Stimulated activated naive CD8-positive, alpha-beta T cell treated with anti-CD3 and anti-CD28 coated beads, Interleukin-15, amount 100 ng/mL, for 72 hours (primary cell): Measurements from ENCODE around the gene LYSMD1.
"Not testable (repeated sequence)": the region's sequence is repeated elsewhere in the genome, so short reads cannot be mapped to it uniquely, and the experiment has no call there.

ENCODE experiments used
- ATAC-seq: fragments of 150-1000 bp; cut with Tn5 transposase; 2 replicates; pipeline ENCODE4 v1.10.0; 2021; ENCODE audit warnings: mild to moderate bottlenecking, moderate library complexity
- DNase-seq, 2 donors: peaks; one replicate each; pipeline ENCODE4 v3.0.0; 2021 to 2022
- H3K27ac Mint-ChIP-seq, 2 donors: one replicate each; pipeline ENCODE4 v1.8.0; 2022; ENCODE audit warnings: mild to moderate bottlenecking in 2 of 2, mixed read lengths in 2 of 2, moderate library complexity in 2 of 2
- H3K27me3 Mint-ChIP-seq: one replicate; pipeline ENCODE4 v1.8.0; 2022; ENCODE audit warnings: mixed read lengths
- H3K4me1 Mint-ChIP-seq: one replicate; pipeline ENCODE4 v1.8.0; 2022; ENCODE audit warnings: mild to moderate bottlenecking, mixed read lengths
- H3K4me3 Mint-ChIP-seq, 2 donors: one replicate each; pipeline ENCODE4 v1.8.0; 2022; ENCODE audit warnings: mild to moderate bottlenecking in 2 of 2, mixed read lengths in 2 of 2, moderate library complexity in 1 of 2
- H3K9me3 Mint-ChIP-seq, 2 donors: one replicate each; pipeline ENCODE4 v1.8.0; 2022; ENCODE audit warnings: mixed read lengths in 2 of 2

Gene LYSMD1

DNA sequence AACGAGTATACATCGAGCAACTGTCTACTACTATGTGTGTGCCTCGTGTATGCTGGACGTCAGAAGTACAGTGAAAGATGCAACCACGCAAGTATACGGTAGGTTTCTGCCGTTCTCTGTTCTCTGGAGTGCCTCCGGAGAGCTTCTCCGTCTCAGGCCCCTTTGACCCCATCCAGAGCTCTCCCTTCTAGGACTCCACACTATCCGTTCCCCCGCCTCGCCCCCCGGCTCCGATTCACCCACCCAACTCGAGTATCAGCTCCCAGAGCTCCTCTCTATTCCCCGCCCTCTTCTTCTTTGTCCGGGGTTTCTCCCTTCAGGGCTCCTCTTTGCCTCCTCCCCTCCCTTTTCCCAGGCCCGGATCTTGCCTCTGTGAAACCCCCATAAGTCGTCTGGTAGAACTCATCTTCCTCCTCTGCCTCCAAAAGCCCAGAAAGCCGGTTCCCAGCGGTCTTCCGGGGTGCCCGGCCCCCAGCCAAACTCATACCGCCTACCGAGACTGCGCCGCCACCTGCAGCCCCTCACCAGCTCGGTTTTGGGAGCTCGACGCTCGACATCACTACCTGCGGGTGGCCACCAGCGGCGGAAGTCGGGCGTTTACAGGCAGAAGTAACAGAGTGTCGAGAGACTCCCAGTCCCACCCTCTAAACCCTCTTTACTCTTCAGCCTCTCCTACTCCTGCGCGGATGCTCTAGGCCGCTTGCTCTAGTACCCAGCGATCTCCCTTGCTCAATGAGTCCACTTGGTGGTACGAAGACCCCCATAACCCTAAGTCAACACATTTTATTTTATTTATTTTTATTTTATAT is 24.1 kb upstream of the LYSMD1 start, which contains the start of gene VPS72:
Gene VPS72, minus strand, starts transcription at position 561 of the 809 bp plus-strand sequence. Its CDS starts 76 bp downstream, at position 485.
- Mint-ChIP-seq H3K27me3 (no peaks in the 10 kb centered on the region), H3K9me3 (no peaks in the 10 kb centered on the region), H3K4me1 (peaks cover 22% of the 10 kb centered on the region), H3K27ac (peak within 1 kb of the TSS; percentile 99), H3K4me3 (peak within 1 kb of the TSS; percentile 98 to 99)
- DNase-seq (peak; percentile 84 to 88), ATAC-seq (peak; percentile 99)

DNA sequence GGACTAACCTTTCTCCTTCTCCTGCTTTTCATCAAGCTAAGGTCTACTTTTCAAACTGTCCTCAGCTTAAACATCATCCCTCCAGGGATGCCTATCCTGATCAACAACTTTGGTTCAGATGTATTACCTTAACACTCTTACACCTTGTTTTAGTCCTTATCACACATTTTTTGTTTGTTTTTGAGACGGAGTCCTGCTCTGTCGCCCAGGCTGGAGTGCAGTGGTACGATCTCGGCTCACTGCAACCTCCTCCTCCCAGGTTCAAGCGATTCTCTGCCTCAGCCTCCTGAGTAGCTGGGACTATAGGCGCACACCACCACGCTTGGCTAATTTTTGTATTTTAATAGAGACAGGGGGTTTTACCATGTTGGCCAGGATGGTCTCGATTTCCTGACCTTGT is 23.0 kb upstream of the LYSMD1 start:
- not testable (repeated sequence) for ATAC-seq, H3K9me3 Mint-ChIP-seq, H3K27me3 Mint-ChIP-seq, DNase-seq
- Mint-ChIP-seq H3K27ac (peak overlapping the region in 1 of 2 donors; percentile 75), H3K4me1 (peaks cover 22% of the 10 kb centered on the region), H3K4me3 (peak overlapping the region; percentile 98 to 99)

GRCh38 chr1:151187205-151187604 is 21.5 kb upstream of the LYSMD1 start:
- H3K27me3 Mint-ChIP-seq, result no peaks in the 10 kb centered on the region
- peaks cover 22% of the 10 kb centered on the region for H3K4me1 Mint-ChIP-seq
- DNase-seq (no peak), ATAC-seq (no peak)
- no peak overlapping the region for H3K27ac Mint-ChIP-seq
- no peaks in the 10 kb centered on the region for H3K9me3 Mint-ChIP-seq
- H3K4me3 Mint-ChIP-seq, result no peak overlapping the region

- H3K4me1 Mint-ChIP-seq, result peaks cover 16% of the 10 kb centered on the region
- no peak for DNase-seq
- H3K9me3 Mint-ChIP-seq, result no peaks in the 10 kb centered on the region
- no peak overlapping the region for H3K4me3 Mint-ChIP-seq
- H3K27me3 Mint-ChIP-seq, result no peaks in the 10 kb centered on the region
- H3K27ac Mint-ChIP-seq, result no peak overlapping the region
- no peak for ATAC-seq
Observed at GRCh38 chr1:151184211-151184610, 18.5 kb upstream of the LYSMD1 start.

DNA sequence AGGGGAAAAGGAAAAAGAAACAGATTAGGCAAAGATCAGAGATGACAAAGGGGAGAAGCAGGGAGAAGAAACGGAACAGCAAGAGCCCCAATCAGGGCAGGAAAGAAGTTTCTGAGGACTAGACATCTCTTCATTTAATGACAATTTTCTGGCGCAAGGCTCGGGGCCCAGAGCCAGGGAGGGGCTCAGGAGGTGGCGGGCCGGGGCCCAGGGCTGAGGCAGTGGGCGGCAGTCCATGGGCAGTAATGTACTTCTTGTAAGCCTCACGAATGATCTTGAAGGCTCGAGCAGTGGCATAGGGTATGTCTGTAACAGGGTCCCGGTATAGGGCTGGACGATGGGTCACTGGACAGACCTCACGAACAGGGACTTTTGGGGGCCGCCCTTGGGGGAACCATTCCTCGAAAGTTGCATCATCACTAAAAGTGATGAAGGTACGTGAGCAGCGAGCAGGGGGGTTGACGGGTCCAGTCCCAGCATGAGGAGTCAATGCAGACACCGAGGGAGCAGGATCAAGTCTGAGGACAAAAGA is 10.9 kb upstream of the LYSMD1 start:
- Mint-ChIP-seq H3K4me3 (no peak overlapping the region), H3K9me3 (no peaks in the 10 kb centered on the region), H3K4me1 (peaks cover 12% of the 10 kb centered on the region), H3K27me3 (no peaks in the 10 kb centered on the region), H3K27ac (peak overlapping the region in 1 of 2 donors; percentile 82)
- ATAC-seq (no peak), DNase-seq (no peak)

DNA sequence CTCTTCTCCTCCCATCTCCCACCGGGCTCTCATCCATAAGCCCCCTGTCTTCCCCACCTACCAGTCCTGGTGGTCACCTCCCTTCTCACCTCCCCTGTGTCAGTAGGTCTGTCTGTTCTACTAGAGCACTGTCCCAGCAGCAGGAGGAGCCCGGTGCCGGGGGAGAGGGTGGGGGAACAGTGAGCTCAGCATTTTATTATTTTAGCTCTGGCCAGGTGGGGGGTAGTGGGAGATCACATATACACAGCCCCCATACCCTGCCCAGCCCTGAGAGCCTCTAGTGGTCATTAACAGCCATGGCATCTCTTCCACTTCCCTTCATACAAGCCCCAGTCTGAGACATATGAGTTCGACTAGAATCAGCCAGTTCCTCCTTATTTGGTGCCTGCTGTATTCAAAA is 10.2 kb upstream of the LYSMD1 start, which contains the start of gene TMOD4:
Gene TMOD4, minus strand, starts transcription at position 119 of the 400 bp plus-strand sequence. CDS start 1,106 bp downstream, outside the sequence.
- ATAC-seq (peak; percentile 84), DNase-seq (no peak)
- H3K27ac Mint-ChIP-seq, result peak within 1 kb of the TSS; percentile 14 to 82
- H3K4me1 Mint-ChIP-seq, result peaks cover 12% of the 10 kb centered on the region
- no peaks in the 10 kb centered on the region for H3K27me3 Mint-ChIP-seq
- no peaks in the 10 kb centered on the region for H3K9me3 Mint-ChIP-seq
- no peak within 1 kb of the TSS for H3K4me3 Mint-ChIP-seq

DNA sequence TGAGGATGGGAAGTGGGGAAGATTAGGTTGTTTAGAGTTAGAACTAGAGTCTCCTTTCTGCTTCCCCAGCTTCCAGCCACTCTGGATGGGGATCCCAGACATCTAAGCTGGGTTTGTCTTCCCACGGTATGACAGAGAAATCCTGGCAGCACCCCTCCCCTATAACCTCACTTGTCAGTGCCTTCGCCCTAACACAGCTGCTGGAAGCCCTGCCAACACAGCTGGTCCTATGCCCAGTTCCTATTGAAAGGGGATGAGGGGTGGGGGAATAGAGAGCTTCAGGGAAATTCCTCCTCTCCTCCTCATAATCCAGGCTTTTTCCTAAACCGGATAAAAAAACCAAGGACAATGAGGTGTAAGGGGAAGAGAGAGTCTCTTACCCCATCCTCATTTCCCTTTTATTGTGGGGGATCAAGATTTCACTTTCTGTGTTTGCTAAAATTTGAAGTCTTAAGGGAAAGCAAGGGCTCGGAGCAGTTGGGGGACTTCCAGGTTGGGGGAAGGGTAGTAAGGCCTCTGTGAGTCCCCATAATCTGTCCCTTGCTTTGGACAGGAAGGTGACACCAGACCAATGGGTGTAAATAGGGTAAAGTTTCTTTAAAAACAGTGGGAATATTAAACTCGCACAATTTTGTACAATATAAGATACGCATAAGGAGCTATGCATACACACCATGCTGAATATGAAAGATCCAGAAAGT is 9.5 kb upstream of the LYSMD1 start:
- peaks cover 12% of the 10 kb centered on the region for H3K4me1 Mint-ChIP-seq
- no peak overlapping the region for H3K4me3 Mint-ChIP-seq
- peak overlapping the region in 1 of 2 donors; percentile 14 for H3K27ac Mint-ChIP-seq
- no peaks in the 10 kb centered on the region for H3K27me3 Mint-ChIP-seq
- DNase-seq (no peak), ATAC-seq (no peak)
- no peaks in the 10 kb centered on the region for H3K9me3 Mint-ChIP-seq

- no peak overlapping the region for H3K27ac Mint-ChIP-seq
- no peak for ATAC-seq
Observed at GRCh38 chr1:151171190-151171589, 5.5 kb upstream of the LYSMD1 start.

DNA sequence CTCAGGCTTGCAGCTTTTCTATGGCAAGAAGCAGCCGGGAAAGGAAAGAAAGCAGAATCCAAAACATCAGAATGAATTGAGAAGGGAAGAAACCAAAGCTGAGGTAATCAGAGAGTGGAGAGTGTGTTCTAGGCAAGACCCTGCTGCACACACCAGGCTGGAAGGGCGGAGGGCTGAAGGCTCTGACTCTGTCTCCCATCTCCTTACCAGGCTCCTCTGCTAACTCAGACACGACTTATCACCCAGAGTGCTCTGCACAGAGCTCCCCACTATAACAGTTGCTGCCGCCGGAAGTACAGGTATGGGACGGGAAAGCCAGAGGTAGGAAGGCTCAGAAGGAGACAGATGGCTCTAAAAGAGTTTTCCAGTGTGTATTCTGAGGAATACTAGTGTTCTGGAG is 1.4 kb upstream of the LYSMD1 start:
- H3K27me3 Mint-ChIP-seq, result no peaks in the 10 kb centered on the region
- H3K4me3 Mint-ChIP-seq, result peak overlapping the region; percentile 89 to 94
- H3K9me3 Mint-ChIP-seq, result no peaks in the 10 kb centered on the region
- peaks cover 55% of the 10 kb centered on the region for H3K4me1 Mint-ChIP-seq
- peak overlapping the region; percentile 76 to 96 for H3K27ac Mint-ChIP-seq
- DNase-seq (no peak), ATAC-seq (no peak)

More at GRCh38 chr1:151171190-151171589, 5.5 kb upstream of the LYSMD1 start:
- H3K9me3 Mint-ChIP-seq, result no peaks in the 10 kb centered on the region
- H3K4me1 Mint-ChIP-seq, result peaks cover 30% of the 10 kb centered on the region
- no peaks in the 10 kb centered on the region for H3K27me3 Mint-ChIP-seq
- no peak overlapping the region for H3K4me3 Mint-ChIP-seq
- no peak for DNase-seq

DNA sequence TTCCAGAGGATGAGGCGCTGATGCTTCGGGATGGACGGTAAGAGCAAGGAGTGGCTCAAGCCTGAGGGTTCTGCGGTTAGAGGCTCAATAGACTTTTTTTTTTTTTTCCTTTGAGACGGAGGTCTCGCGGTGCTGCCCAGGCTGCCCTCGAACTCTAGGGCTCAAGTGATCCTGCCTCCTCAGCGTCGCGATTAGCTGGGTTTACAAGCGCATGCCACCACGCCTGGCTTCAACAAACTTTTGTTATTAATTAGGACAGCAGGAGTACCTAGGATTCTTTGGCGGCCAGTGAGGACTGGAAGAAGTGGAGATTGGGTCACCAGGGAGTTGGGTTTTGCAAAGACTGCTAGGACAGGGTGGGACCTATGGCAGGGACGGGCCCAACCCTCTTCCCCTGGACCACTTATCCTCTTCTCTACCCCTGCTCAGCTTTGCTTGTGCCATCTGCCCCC is 829 bp upstream of the LYSMD1 start:
- no peaks in the 10 kb centered on the region for H3K27me3 Mint-ChIP-seq
- DNase-seq (no peak), ATAC-seq (no peak)
- H3K9me3 Mint-ChIP-seq, result no peaks in the 10 kb centered on the region
- peak overlapping the region; percentile 89 to 94 for H3K4me3 Mint-ChIP-seq
- H3K4me1 Mint-ChIP-seq, result peaks cover 61% of the 10 kb centered on the region
- H3K27ac Mint-ChIP-seq, result peak overlapping the region; percentile 96 to 98

DNA sequence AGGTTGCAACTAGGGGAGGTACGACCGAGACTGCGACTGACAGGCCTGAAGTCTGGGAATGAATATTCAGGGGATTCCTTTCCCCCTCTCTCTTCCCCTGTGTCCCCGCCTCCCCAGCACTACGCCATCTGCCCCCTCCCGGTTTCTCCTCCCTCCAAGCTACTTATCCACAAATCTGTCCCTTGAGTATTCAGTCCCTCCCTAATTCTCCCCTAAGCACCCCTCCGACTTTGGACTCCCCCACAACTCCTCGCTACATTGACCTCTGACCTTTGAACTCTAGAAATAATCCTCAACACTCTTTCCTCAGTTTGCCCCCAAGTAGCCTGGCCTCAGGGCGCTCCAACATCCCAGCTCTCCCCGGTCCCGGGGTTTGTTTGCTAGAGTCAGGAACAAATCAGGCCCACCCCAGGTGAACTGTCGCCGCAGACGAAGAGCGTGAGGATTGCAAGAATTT is 393 bp downstream of the LYSMD1 start:
- peak overlapping the region; percentile 96 to 98 for H3K27ac Mint-ChIP-seq
- peak overlapping the region; percentile 89 to 94 for H3K4me3 Mint-ChIP-seq
- H3K9me3 Mint-ChIP-seq, result no peaks in the 10 kb centered on the region
- DNase-seq, result no peak
- H3K4me1 Mint-ChIP-seq, result peaks cover 73% of the 10 kb centered on the region
- H3K27me3 Mint-ChIP-seq, result no peaks in the 10 kb centered on the region
- peak; percentile 3 for ATAC-seq

- peak overlapping the region; percentile 89 to 94 for H3K4me3 Mint-ChIP-seq
- DNase-seq (no peak), ATAC-seq (no peak)
- H3K4me1 Mint-ChIP-seq, result peaks cover 78% of the 10 kb centered on the region
- H3K27me3 Mint-ChIP-seq, result no peaks in the 10 kb centered on the region
- no peaks in the 10 kb centered on the region for H3K9me3 Mint-ChIP-seq
- peak overlapping the region; percentile 96 to 98 for H3K27ac Mint-ChIP-seq
Observed at GRCh38 chr1:151164732-151165280, 896 bp downstream of the LYSMD1 start.

DNA sequence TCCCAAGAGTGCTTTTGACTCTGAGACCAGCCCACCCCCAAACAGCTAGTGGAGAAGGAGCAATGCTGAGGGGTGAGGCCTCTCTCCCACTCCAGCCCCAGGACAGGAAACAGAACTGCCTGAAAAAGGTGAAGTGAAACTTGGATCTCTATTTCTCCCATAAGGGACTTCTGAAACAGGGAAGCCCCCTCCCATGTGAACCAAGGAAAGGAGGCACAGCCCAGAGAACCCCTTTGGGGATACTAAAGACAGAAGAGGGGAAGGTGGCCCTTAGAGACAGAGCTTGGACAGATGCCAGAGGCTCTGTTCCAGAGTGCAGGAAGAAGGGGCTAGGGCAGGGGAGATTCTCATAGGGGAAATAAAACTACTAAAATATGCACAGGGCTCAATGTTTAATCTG is 6.3 kb downstream of the LYSMD1 start:
- Mint-ChIP-seq H3K4me1 (peaks cover 81% of the 10 kb centered on the region), H3K27ac (peak overlapping the region; percentile 92 to 97), H3K27me3 (no peaks in the 10 kb centered on the region), H3K4me3 (peak overlapping the region; percentile 90 to 99), H3K9me3 (no peaks in the 10 kb centered on the region)
- DNase-seq (no peak), ATAC-seq (no peak)

DNA sequence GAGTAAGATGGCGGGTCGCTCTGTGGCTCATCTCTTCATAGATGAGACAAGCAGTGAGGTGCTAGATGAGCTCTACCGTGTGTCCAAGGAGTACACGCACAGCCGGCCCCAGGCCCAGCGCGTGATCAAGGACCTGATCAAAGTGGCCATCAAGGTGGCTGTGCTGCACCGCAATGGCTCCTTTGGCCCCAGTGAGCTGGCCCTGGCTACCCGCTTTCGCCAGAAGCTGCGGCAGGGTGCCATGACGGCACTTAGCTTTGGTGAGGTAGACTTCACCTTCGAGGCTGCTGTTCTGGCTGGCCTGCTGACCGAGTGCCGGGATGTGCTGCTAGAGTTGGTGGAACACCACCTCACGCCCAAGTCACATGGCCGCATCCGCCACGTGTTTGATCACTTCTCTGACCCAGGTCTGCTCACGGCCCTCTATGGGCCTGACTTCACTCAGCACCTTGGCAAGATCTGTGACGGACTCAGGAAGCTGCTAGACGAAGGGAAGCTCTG is 6.9 kb downstream of the LYSMD1 start:
- DNase-seq, result peak in 1 of 2 donors; percentile 46
- H3K4me3 Mint-ChIP-seq, result peak overlapping the region; percentile 90 to 99
- no peaks in the 10 kb centered on the region for H3K27me3 Mint-ChIP-seq
- peak; percentile 29 for ATAC-seq
- peaks cover 75% of the 10 kb centered on the region for H3K4me1 Mint-ChIP-seq
- H3K27ac Mint-ChIP-seq, result peak overlapping the region; percentile 92 to 97
- no peaks in the 10 kb centered on the region for H3K9me3 Mint-ChIP-seq

DNA sequence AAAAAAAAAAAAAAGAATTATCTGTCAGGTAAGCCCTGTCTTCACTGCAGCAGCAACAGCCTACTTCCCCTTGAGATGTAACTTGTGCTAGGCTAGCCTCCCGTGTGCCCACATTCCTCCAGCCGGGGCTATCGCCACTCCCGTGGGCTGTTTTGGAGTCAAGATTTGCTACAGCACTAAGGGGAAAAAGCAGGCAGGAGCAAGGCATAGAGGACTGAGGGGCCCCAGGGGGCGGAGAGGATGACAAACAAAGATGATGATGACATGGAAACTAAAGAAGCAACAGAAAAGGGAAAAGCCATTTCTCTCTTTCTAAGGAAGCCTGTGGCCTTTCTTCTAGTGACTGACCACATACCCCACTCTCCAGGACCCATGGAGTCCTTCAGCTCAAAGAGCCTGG is 7.4 kb downstream of the LYSMD1 start:
- peak; percentile 59 for ATAC-seq
- peaks cover 70% of the 10 kb centered on the region for H3K4me1 Mint-ChIP-seq
- H3K27me3 Mint-ChIP-seq, result no peaks in the 10 kb centered on the region

More for the DNA sequence above, 7.4 kb downstream of the LYSMD1 start:
- DNase-seq, result peak; percentile 35 to 74
- Mint-ChIP-seq H3K9me3 (no peaks in the 10 kb centered on the region), H3K4me3 (peak overlapping the region; percentile 90 to 99), H3K27ac (peak overlapping the region; percentile 92 to 94)
